Measurements from ENCODE around the gene PRSS50.

PRSS50 gene

DNA sequence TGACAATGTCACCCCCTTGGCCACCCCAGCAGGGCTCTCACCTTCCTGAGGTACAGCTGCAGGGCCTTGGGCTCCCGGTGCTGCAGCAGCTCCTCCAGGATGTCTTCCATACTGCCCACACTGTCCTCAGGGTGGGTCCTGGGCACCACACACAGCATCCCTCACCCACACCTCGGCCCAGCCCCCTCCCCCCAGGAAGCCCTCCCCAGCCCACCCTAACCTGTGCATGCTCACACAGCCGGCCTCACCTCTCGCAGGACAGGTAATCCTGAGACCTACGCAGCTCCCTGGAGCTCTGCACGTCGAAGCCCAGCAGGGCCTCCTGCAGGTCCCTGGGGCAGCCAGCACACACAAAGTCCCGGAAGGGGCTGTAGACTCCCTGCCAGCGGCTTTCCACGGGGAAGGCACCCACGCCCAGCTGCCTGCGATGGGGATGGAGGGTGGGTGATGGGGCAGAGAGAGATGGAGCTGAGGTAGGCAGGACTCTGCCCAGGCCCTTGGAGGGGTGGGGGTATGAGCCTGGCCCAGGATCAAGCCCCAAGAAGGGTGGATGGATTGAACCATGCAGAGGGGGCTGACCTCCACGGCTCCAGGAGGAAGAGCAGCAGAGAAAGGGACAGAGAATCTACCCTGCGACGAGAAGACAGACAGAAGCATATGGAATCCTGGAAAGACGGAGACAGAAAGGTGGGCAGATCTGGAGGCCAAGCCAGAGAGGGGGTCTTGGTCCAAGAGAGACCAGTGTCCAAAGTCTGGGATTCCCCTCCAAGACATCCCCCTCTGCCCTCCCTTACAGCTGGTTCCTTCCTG lies 40.9 kb downstream of the PRSS50 start:
- no peak for DNase-seq (ENCODE audit: extremely low spot score)
- ChIA-PET POLR2A (no interaction called here), CTCF (interaction anchor here (1.4 kb wide), 1 partner anchor 16 kb away, joined by 3 read pairs; no protein-coding TSS in a partner anchor)
- TF ChIP-seq, protein P1, sequence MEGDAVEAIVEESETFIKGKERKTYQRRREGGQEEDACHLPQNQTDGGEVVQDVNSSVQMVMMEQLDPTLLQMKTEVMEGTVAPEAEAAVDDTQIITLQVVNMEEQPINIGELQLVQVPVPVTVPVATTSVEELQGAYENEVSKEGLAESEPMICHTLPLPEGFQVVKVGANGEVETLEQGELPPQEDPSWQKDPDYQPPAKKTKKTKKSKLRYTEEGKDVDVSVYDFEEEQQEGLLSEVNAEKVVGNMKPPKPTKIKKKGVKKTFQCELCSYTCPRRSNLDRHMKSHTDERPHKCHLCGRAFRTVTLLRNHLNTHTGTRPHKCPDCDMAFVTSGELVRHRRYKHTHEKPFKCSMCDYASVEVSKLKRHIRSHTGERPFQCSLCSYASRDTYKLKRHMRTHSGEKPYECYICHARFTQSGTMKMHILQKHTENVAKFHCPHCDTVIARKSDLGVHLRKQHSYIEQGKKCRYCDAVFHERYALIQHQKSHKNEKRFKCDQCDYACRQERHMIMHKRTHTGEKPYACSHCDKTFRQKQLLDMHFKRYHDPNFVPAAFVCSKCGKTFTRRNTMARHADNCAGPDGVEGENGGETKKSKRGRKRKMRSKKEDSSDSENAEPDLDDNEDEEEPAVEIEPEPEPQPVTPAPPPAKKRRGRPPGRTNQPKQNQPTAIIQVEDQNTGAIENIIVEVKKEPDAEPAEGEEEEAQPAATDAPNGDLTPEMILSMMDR (IDR thresholded peaks at IDR 0.05; ENCODE audit: control extremely low read depth, extremely low read depth, low read depth, missing control alignments) = no peak

DNA sequence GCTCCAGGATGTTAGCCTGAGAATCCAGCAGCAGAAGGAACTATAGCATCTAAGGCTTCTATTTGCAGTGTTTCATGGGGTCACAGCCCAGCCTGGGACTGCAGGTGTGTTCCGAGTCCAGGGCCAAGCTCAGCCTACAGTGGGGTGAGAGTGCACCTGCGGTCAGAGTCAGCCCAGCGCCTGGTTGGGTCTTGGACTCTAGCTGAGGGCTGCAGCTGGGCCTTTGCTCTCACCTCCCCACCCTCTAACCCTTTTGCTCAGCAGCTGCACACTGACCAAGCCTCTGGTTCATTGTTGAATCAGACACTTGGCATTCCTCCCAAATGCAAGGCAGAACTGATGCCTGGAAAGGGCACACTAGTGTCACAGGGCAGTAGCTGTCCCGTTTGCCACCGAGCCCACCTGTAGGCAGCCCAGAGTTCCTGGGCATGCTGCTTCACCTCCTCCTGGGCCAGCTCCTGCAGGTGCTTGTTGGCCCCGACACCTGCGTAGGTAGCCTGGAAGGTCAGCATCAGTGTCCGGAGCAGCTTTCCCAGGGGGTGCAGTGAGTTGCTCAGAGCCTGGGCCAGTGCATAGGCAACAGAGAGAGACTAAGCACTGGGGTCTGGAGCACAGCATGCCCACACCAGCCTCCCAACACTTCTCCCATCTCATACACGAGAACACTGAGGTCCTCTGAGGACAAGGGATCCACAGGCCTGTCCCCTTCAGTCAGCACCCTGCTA lies 41.7 kb downstream of the PRSS50 start:
- no peak for DNase-seq (ENCODE audit: extremely low spot score)
- ChIA-PET CTCF (interaction anchor here (1.4 kb wide), 1 partner anchor 15 kb away, joined by 3 read pairs; no protein-coding TSS in a partner anchor), POLR2A (no interaction called here)
- TF ChIP-seq, protein P1 (IDR thresholded peaks at IDR 0.05; ENCODE audit: control extremely low read depth, extremely low read depth, low read depth, missing control alignments) = no peak

DNA sequence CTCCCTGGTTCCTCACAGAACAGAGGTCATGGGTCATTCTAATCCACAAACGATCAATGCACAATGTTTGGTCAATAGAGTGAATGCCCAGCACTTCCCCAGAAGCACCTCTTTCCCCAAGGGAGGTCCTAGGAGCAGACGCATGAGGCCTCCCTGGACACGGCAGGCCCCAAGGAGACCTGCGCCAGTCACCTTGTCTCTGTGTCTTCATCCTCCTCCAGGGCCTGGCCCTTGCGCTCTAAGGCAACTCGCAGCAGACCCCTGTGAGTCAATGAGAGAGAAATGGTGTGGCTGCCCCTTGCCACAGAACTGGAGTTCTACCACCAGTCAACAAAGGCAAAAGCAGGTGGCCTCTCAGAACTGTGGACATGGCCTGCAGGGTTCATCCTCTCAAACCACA lies 42.2 kb downstream of the PRSS50 start:
- ChIA-PET POLR2A (no interaction called here), CTCF (interaction anchor here (1.4 kb wide), 1 partner anchor 15 kb away, joined by 3 read pairs; no protein-coding TSS in a partner anchor)

DNA sequence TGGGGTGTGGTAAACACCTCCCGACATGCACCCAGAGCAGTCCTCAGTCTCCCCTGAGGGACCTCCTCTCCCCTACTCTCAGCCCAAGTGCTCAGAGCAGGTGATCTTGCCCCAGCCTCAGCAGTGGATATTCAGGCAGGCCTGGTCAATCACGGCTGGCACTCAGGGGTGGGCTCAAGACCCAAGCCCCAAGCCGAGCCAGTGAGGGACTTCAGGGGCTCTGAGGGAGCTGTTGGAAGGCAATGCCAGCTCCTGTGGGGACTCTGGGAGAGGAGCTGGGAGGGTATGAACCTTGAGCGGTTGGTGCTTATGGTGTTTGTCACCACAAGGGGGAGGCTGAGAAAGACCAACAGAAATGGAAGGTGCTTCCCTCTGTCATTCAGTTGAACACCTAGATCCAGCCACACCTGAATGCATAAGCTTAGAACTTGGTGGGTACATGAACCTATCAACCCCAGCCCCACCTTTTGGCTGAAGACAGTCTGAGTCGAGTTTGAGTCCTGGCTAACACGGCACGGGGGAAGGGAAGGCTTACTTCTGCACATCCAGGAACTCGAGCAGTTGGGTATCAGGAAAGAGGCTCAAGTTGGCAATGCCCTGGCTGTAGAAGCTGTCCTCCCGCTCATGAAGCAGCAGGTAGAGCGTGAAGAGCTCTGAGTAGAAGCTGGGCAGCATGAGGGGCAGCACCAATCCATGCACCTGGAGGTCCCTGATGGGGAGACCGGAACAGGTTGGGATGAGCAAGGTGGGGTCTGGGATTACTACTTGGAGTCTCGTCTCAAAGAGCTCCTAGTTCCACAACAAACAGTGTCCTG lies 43.4 kb downstream of the PRSS50 start:
- TF ChIP-seq, protein P1 (IDR thresholded peaks at IDR 0.05; ENCODE audit: control extremely low read depth, extremely low read depth, low read depth, missing control alignments) = no peak
- POLR2A ChIA-PET = no interaction called here
- no peak for DNase-seq (ENCODE audit: extremely low spot score)
- CTCF ChIA-PET = interaction anchor here (0.6 to 1.5 kb wide), 2 partner anchors 11 to 22 kb away, joined by 3 read pairs; no protein-coding TSS in a partner anchor

More for the DNA sequence above, 42.2 kb downstream of the PRSS50 start:
- TF ChIP-seq, protein P1 (IDR thresholded peaks at IDR 0.05; ENCODE audit: control extremely low read depth, extremely low read depth, low read depth, missing control alignments) = no peak
- DNase-seq (ENCODE audit: extremely low spot score) = no peak

DNA sequence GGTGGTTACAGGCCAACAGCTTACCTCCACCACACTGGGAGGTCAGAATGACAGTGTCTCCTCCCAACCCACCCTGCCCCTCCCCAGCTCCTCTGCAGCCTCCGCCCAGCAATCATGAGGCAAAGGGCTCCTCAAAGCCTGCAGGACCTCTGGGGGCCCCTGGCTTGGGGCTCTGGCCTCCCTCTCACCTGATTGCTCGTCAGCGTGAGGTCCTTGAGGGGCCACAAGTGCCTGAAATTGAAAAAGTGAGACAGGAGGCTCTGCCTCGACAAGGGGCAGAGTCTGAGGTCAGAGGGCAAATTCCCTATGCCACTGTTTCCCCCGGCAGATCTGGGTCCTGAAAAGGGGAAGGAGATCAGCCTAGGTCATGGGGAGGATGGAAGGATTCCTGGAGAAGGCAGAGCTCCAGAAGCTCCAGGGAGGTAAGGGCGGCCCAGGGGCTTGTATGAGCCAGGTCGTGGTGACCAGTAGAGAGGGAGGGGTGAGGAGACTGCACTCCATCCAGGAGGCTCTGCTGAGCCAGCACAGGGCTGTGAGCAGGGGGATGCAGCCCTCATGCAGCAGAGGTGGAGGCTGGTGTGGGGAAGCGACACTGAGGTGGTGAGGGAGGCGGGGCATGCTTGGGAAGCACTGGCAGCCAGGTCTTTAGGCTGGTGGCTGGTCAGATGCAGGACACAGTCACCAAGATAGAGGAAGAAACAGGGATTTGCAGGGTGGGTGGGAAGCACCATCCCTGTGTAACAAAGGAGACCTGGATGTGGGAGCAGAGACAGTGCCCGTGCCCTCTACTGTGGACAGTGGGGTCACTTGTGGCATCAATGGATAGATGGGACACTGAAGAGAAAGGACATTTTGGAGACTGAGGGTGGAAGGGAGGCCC lies 44.3 kb downstream of the PRSS50 start:
- POLR2A ChIA-PET = no interaction called here
- CTCF ChIA-PET = interaction anchor here (1.5 kb wide), 1 partner anchor 11 kb away, joined by 3 read pairs; no protein-coding TSS in a partner anchor
- DNase-seq (ENCODE audit: extremely low spot score) = no peak
- TF ChIP-seq, protein P1 (IDR thresholded peaks at IDR 0.05; ENCODE audit: control extremely low read depth, extremely low read depth, low read depth, missing control alignments) = no peak

Data from GM10248 (cell line).